DND-41 (cell line): ENCODE results near the gene SEMA4B.

Experiments
- ATAC-seq: fragments of 200-7000 bp; cut with Tn5 transposase; 3 replicates; pipeline ENCODE4 v1.9.1; 2021; ENCODE audit warnings: low read depth; ENCODE audit not compliant: insufficient read depth
- DNase-seq: peaks from one replicate; pipeline ENCODE4 v3.0.0-alpha.2; 2020
- H2AFZ ChIP-seq: 2 replicates; pipeline ENCODE4 v1.6.0; 2012; ENCODE audit warnings: low read depth, low read length
- H3K27ac ChIP-seq: 2 replicates; pipeline ENCODE4 v1.5.1; 2012; ENCODE audit warnings: low read length, inconsistent platforms
- H3K27me3 ChIP-seq: fragments of 200-600 bp; sonication (generic); 2 replicates; pipeline ENCODE4 v1.6.0; 2012; ENCODE audit warnings: low read length, mild to moderate bottlenecking, inconsistent platforms; ENCODE audit not compliant: insufficient read depth, poor library complexity
- H3K36me3 ChIP-seq: 2 replicates; pipeline ENCODE4 v1.5.1; 2012; ENCODE audit warnings: low read length, inconsistent platforms; ENCODE audit not compliant: insufficient read depth
- H3K4me1 ChIP-seq: 2 replicates; pipeline ENCODE4 v1.5.1; 2012; ENCODE audit warnings: mild to moderate bottlenecking, low read length; ENCODE audit not compliant: insufficient read depth
- H3K4me2 ChIP-seq: 2 replicates; pipeline ENCODE4 v1.6.0; 2012; ENCODE audit warnings: mild to moderate bottlenecking, moderate library complexity, low read length, inconsistent platforms; ENCODE audit not compliant: insufficient read depth
- H3K4me3 ChIP-seq, 2 experiments: fragments of 200-600 bp in 1 of 2; shearing (Covaris generic) in 1 of 2; 2 replicates each; pipeline ENCODE4 v1.5.1; 2012 to 2016; ENCODE audit warnings: inconsistent platforms in 2 of 2, low read length in 2 of 2, mild to moderate bottlenecking in 2 of 2, low read depth in 1 of 2, moderate library complexity in 1 of 2
- H3K79me2 ChIP-seq: 2 replicates; pipeline ENCODE4 v1.6.0; 2012; ENCODE audit warnings: low read length, inconsistent platforms; ENCODE audit not compliant: insufficient read depth
- H3K9ac ChIP-seq: 2 replicates; pipeline ENCODE4 v1.6.0; 2012; ENCODE audit warnings: low read depth, mild to moderate bottlenecking, inconsistent platforms, low read length, moderate library complexity
- H3K9me3 ChIP-seq: 2 replicates; pipeline ENCODE4 v1.5.1; 2012; ENCODE audit warnings: low read length, moderate library complexity, mild to moderate bottlenecking, inconsistent platforms; ENCODE audit not compliant: insufficient read depth, severe bottlenecking
- H4K20me1 ChIP-seq: 2 replicates; pipeline ENCODE4 v1.6.0; 2012; ENCODE audit warnings: low read length; ENCODE audit not compliant: insufficient read depth
- CTCF ChIP-seq: IDR thresholded peaks from 2 replicates; pipeline ENCODE4 v1.5.1; 2012; ENCODE audit warnings: borderline replicate concordance, low read length, moderate library complexity, mild to moderate bottlenecking; ENCODE audit not compliant: poor library complexity, severe bottlenecking; ENCODE audit errors: extremely low read depth
- EZH2 ChIP-seq: IDR thresholded peaks from 3 replicates; pipeline ENCODE4 v1.6.1; 2012; ENCODE audit warnings: borderline replicate concordance, low read depth, mild to moderate bottlenecking, moderate library complexity, low read length, inconsistent platforms; ENCODE audit not compliant: severe bottlenecking

SEMA4B gene

GRCh38 chr15:90212221-90213098 is 11.3 kb downstream of the SEMA4B start:
- Histone ChIP-seq H3K79me2 (no peaks in the 10 kb centered on the region), H3K36me3 (no peaks in the 10 kb centered on the region), H3K9ac (no peak overlapping the region), H3K27me3 (no peaks in the 10 kb centered on the region), H3K4me1 (no peaks in the 10 kb centered on the region), H4K20me1 (no peaks in the 10 kb centered on the region), H3K4me2 (no peak overlapping the region), H3K4me3 (no peak overlapping the region), H3K27ac (no peak overlapping the region), H2AFZ (no peak overlapping the region), H3K9me3 (no peaks in the 10 kb centered on the region)
- DNase-seq, result no peak
- no peak for ATAC-seq
- TF ChIP-seq EZH2, result no peak
- no peak for TF ChIP-seq CTCF

GRCh38 chr15:90213122-90213817 is 12.1 kb downstream of the SEMA4B start:
- H3K79me2 ChIP-seq, result no peaks in the 10 kb centered on the region
- H3K9me3 ChIP-seq, result no peaks in the 10 kb centered on the region
- H3K4me3 ChIP-seq, result no peak overlapping the region
- H3K36me3 ChIP-seq, result no peaks in the 10 kb centered on the region
- H2AFZ ChIP-seq, result no peak overlapping the region
- no peaks in the 10 kb centered on the region for H3K27me3 ChIP-seq
- DNase-seq (no peak), ATAC-seq (no peak)
- no peak overlapping the region for H3K27ac ChIP-seq
- no peak for TF ChIP-seq EZH2
- TF ChIP-seq CTCF, result no peak
- H4K20me1 ChIP-seq, result no peaks in the 10 kb centered on the region
- no peak overlapping the region for H3K4me2 ChIP-seq
- no peaks in the 10 kb centered on the region for H3K4me1 ChIP-seq
- H3K9ac ChIP-seq, result no peak overlapping the region

- Histone ChIP-seq H3K9ac (no peak overlapping the region), H4K20me1 (no peaks in the 10 kb centered on the region), H3K27ac (no peak overlapping the region), H3K9me3 (no peaks in the 10 kb centered on the region), H3K4me3 (no peak overlapping the region), H3K79me2 (no peaks in the 10 kb centered on the region), H2AFZ (no peak overlapping the region), H3K4me1 (no peaks in the 10 kb centered on the region), H3K36me3 (no peaks in the 10 kb centered on the region), H3K27me3 (no peaks in the 10 kb centered on the region), H3K4me2 (no peak overlapping the region)
- ATAC-seq, result no peak
- no peak for DNase-seq
- TF ChIP-seq CTCF (no peak), EZH2 (no peak)
Observed at GRCh38 chr15:90213818-90214204, 12.7 kb downstream of the SEMA4B start.
